Measurements from ENCODE around the gene CEP76. TPM values are rescaled to one million over a fixed set of nuclear protein-coding genes. Genes with fewer than 3 reads are reported as not detected.

CEP76 gene
- polyA plus RNA-seq, 1 of the 3 experiments (the other 2 are of a cell fraction): 6.4 TPM

DNA sequence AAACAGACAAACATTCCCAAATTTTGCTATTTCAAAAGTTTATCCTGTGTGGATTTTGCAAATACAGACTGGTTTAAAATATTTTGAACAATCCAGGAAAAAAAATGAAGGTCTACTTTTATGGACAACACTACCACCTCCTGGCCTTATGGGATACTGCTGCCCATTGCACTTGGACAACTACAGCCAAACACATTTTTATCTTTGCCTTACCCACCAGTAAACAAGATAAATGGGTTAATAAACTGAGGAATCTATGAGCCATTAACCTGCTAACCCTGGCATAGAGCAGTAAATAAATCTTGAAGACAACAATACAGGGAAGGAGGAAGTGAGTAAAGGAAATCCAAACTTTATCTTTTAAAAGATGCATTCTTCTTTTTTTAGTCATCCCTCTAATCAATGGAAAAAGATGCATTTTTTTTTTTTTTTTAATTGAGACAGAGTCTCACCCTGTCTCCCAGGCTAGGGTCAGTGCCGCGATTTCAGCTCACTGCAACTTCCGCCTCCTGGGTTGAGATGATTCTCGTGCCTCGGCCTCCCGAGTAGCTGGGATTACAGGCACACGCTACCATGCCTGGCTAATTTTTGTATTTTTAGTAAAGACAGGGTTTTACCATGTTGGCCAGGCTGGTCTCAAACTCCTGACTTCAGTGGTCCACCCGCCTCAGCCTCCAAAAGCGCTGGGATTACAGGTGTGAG lies 42.5 kb downstream of the CEP76 start:
- H3K36me3 ChIP-seq (replicated peaks in 1 of 2; ENCODE audit: control insufficient read depth in 1 of 2, insufficient read depth in 2 of 2, low read length in 1 of 2): peaks cover 0 to 3% of the 10 kb centered on the region in 2 experiments
- no peaks in the 10 kb centered on the region for H3K9me3 ChIP-seq
- H3K4me1 ChIP-seq (ENCODE audit: control insufficient read depth in 1 of 2, insufficient read depth in 2 of 2, low read depth in 1 of 2, low read length in 1 of 2): peaks cover 8 to 10% of the 10 kb centered on the region in 2 experiments; a peak in 3 of 4 replicates
- H3K9ac ChIP-seq: no peak overlapping the region
- peak overlapping the region in 1 of 2 experiments; percentile 23; a peak in 1 of 4 replicates for H3K27ac ChIP-seq (ENCODE audit: low read depth in 2 of 2, low read length in 1 of 2)
- H4K20me1 ChIP-seq (ENCODE audit: insufficient read depth): peaks cover 11% of the 10 kb centered on the region
- peaks cover 20% of the 10 kb centered on the region for H3F3A ChIP-seq (replicated peaks; ENCODE audit: insufficient read depth)
- no peak overlapping the region for H2AFZ ChIP-seq (ENCODE audit: low read depth)
- peaks cover 19% of the 10 kb centered on the region for H3K79me2 ChIP-seq (ENCODE audit: insufficient read depth)
- no peaks in the 10 kb centered on the region for H3K27me3 ChIP-seq (ENCODE audit: insufficient read depth)
- CTCF ChIA-PET: interaction anchor here (0.7 to 5.0 kb wide), 11 partner anchors 9 to 408 kb away, joined by 3 to 83 read pairs (median 4); no protein-coding TSS in a partner anchor
- H3K9me2 ChIP-seq: no peaks in the 10 kb centered on the region
- POLR2A ChIA-PET: no interaction called here
- WGBS (ENCODE audit: low lambda C conversion rate): 82% methylated on average over 9 of the region's 9 CpGs
- TF ChIP-seq CTCF (IDR thresholded peaks at IDR 0.05) (peak; percentile 97), RAD21 (IDR thresholded peaks at IDR 0.05; ENCODE audit: low read length) (peak; percentile 95), RFX5 (IDR thresholded peaks at IDR 0.05; ENCODE audit: low read length) (no peak), TEAD4 (IDR thresholded peaks at IDR 0.05; ENCODE audit: borderline replicate concordance, insufficient read depth) (0 out of 2 replicates have a peak, but pooled peaks have one; percentile 13), SMC3 (IDR thresholded peaks at IDR 0.05; ENCODE audit: low read depth, low read length) (peak; percentile 92)
- peak; percentile 69 for DNase-seq
- H3K4me3 ChIP-seq (ENCODE audit: low read depth in 2 of 2, low read length in 1 of 2): no peak overlapping the region; a peak in 1 of 4 replicates
- no peak overlapping the region for H3K4me2 ChIP-seq

DNA sequence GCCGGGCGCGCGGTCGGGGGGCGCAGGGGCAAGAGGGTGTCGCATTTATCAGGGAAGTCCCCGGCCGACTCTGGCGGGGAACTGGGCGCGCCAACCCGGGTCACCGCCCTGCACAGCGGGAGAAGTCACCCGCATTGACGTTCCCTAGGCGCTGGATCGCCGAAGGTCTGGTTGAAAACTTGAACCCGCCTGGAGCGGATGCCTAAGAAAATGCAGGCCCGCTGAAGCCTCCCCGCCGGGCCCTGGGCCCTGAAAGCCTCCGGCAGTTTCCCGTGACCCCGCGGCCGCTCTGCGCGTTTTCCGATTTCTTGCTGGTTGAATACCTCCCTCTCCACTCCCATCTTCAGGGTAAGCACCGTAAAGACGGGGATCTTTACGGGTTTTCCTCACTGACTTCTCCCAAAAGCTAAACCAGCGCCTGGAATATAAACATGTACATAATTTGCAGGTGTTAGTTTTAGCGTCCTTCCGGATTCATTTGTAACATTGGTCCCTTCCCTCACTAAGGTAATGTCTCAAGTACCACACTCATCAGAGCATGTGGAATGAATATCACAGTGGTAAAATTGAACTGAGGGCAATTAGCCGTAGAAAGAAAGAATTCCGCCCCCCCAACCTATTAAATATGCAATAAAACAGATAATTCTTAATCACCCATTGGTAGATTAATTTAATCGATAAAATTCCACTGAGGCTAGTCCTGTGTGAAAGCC lies 43.9 kb downstream of the CEP76 start:
- Histone ChIP-seq H3K79me2 (ENCODE audit: insufficient read depth) (peaks cover 34% of the 10 kb centered on the region), H3K4me3 (ENCODE audit: low read depth in 2 of 2, low read length in 1 of 2) (peak overlapping the region; percentile 76 to 83), H3K4me1 (ENCODE audit: control insufficient read depth in 1 of 2, insufficient read depth in 2 of 2, low read depth in 1 of 2, low read length in 1 of 2) (peaks cover 8 to 14% of the 10 kb centered on the region in 2 experiments), H3K36me3 (replicated peaks in 1 of 2; ENCODE audit: control insufficient read depth in 1 of 2, insufficient read depth in 2 of 2, low read length in 1 of 2) (peaks cover 0 to 3% of the 10 kb centered on the region in 2 experiments), H2AFZ (ENCODE audit: low read depth) (peak overlapping the region; percentile 90; the same call in 1 of the 2 replicates), H3K9me2 (no peaks in the 10 kb centered on the region), H3K4me2 (peak overlapping the region; percentile 86), H3K9me3 (no peaks in the 10 kb centered on the region), H3K27ac (ENCODE audit: low read depth in 2 of 2, low read length in 1 of 2) (peak overlapping the region in 1 of 2 experiments; percentile 44; a peak in 3 of 4 replicates), H3K9ac (peak overlapping the region; percentile 59), H3F3A (replicated peaks; ENCODE audit: insufficient read depth) (peaks cover 22% of the 10 kb centered on the region), H4K20me1 (ENCODE audit: insufficient read depth) (peaks cover 22% of the 10 kb centered on the region), H3K27me3 (ENCODE audit: insufficient read depth) (no peaks in the 10 kb centered on the region)
- ChIA-PET CTCF (interaction anchor here (0.6 to 5.0 kb wide), 20 partner anchors 13 to 1131 kb away, joined by 3 to 83 read pairs (median 4); partner anchors contain the start of gene PRELID3A), POLR2A (no interaction called here)
- no peak for TF ChIP-seq CTCF (IDR thresholded peaks at IDR 0.05)
- WGBS (ENCODE audit: low lambda C conversion rate): 58% methylated on average over 17 of the region's 42 CpGs
- no peak for DNase-seq
